GM15510 (cell line): Measurements from ENCODE around the gene DNPEP.

ENCODE experiments used
- POLR2A ChIP-seq: IDR thresholded peaks from 3 replicates; pipeline ENCODE4 v1.6.1; 2011; ENCODE audit warnings: borderline replicate concordance; ENCODE audit not compliant: insufficient read length; ENCODE audit errors: extremely low read depth

DNPEP gene

GRCh38 chr2:219362072-219362471 lies 25.6 kb downstream of the DNPEP start:
- TF ChIP-seq POLR2A = no peak

- TF ChIP-seq POLR2A = no peak
Measured at GRCh38 chr2:219358170-219359075, 29.3 kb downstream of the DNPEP start.

- no peak for TF ChIP-seq POLR2A
Measured at GRCh38 chr2:219356834-219357233, 30.9 kb downstream of the DNPEP start.

GRCh38 chr2:219354582-219354981 lies 33.1 kb downstream of the DNPEP start:
- TF ChIP-seq POLR2A = no peak

DNA sequence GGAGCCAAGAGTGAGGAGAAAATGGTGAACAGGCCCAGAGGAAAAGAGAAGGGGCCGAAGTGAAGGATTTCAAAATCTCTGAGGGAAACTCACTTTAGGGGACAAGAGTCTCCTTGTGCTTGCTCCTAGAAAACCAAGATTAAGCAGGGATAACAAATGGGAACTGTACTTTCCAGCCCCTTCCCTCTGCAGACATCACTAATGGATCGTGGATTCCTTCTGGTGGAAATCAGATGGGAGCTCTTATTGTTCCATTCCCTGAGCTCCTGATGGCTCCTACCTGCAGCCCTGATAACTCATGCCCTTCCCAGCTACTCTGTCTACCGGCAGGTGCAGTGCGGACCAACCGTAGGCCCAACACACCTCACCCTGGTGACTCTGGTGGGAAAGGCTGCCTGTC lies 34.6 kb downstream of the DNPEP start:
- no peak for TF ChIP-seq POLR2A

- no peak for TF ChIP-seq POLR2A
Measured at GRCh38 chr2:219352448-219353023, 35.2 kb downstream of the DNPEP start.

GRCh38 chr2:219350710-219351221 lies 36.9 kb downstream of the DNPEP start:
- TF ChIP-seq POLR2A = no peak

DNA sequence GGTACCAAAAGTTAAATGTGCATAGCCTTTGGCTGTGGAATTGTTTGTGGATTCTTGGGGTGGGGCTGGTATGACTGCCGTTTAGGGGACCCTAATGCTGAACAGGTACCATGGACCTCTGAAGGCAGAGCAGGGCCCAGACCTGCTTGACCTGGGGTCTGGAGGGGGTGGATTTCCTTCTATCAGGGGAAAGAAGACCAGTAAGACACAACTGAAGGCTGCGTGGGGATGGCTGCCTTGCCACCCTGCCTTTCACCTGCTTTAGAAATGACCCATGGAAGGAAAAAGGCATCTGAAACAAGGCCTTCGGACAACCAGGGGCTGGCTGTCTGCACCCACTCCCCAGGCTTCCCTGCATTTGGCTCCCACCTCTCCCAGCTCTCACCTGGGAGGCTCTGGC lies 37.5 kb downstream of the DNPEP start:
- TF ChIP-seq POLR2A = no peak

GRCh38 chr2:219344751-219345430 lies 42.8 kb downstream of the DNPEP start:
- no peak for TF ChIP-seq POLR2A

GRCh38 chr2:219335373-219335786 lies 52.3 kb downstream of the DNPEP start:
- TF ChIP-seq POLR2A = no peak

DNA sequence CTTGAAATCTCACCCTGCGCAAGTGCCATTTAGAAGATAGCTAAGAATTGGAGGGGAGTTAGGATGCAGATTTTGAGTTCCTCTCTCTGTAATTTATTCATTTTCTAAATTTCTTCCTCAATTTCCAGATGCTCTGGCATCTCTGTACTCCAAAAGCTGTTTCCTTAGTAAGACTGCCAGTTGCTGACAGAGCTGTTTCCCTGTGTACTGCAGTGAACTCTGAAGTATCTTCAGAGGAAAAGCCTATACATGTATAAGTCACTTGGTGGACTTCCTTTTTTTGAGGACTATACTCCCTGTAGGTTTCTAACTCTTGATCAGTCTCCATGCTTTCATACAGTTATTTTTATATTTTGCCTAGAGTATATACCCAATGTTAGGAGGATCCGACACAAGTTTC lies 53.6 kb downstream of the DNPEP start:
- no peak for TF ChIP-seq POLR2A

- TF ChIP-seq POLR2A = no peak
Measured at GRCh38 chr2:219332542-219332941, 55.2 kb downstream of the DNPEP start, which contains the start of gene RESP18. Gene RESP18 (minus strand): TSS chr2:219332744.

GRCh38 chr2:219331560-219332213 lies 56.0 kb downstream of the DNPEP start:
- TF ChIP-seq POLR2A = no peak

DNA sequence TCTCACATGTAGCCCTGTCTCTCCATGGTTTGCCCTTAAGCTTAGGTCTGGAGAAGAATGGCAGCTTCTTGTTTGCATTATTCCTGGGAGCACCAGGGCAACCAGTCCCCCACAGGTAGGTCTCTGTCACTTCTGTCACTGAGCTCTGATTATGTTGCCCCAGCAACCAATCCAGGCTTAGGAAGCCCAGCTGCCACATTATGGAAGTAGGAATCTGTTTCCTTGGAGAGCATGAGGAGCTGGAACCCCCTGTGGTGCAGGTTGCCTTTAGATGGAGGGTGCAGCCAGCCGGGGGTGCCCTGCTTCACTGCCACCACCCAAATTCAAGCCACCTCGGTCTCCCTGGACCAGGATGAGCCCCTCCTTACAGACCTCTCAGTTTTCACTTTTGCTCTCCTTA lies 60.0 kb downstream of the DNPEP start:
- TF ChIP-seq POLR2A = no peak
